Thyroid gland (tissue), 4 donors: ENCODE measurements around the gene CXCR6. TPM values are rescaled to one million over a fixed set of nuclear protein-coding genes. Genes with fewer than 3 reads are reported as not detected.
A peak's percentile ranks its signal among the peaks of the same experiment; 100 is the strongest.

ENCODE experiments used
- DNase-seq, 2 donors: peaks; one replicate each; pipeline ENCODE4 v3.0.0-alpha.2; 2019
- H3K27ac ChIP-seq, 3 donors: fragments of 200-600 bp; sonication (generic); 1 replicate in 2 of 3; 2 replicates in 1 of 3; pipeline ENCODE4 v1.5.1; 2016 to 2019; ENCODE audit warnings: mild to moderate bottlenecking in 1 of 3, moderate library complexity in 1 of 3
- H3K27me3 ChIP-seq: fragments of 200-600 bp; sonication (generic); one replicate; pipeline ENCODE4 v1.5.1; 2019
- H3K36me3 ChIP-seq, 2 donors: fragments of 200-600 bp; sonication (generic); one replicate each; pipeline ENCODE4 v1.5.1; 2016 to 2019
- H3K4me1 ChIP-seq, 2 donors: fragments of 200-600 bp; sonication (generic); one replicate each; pipeline ENCODE4 v1.5.1; 2017 to 2019
- H3K4me3 ChIP-seq, 3 donors: fragments of 200-600 bp; sonication (generic); replicated peaks in 1 of 3; 1 replicate in 2 of 3; 2 replicates in 1 of 3; pipeline ENCODE4 v1.5.1; 2016; ENCODE audit warnings: mild to moderate bottlenecking in 1 of 3
- H3K9me3 ChIP-seq: fragments of 200-600 bp; sonication (generic); one replicate; pipeline ENCODE4 v1.5.1; 2017
- CTCF ChIP-seq, 6 experiments: fragments of 200-600 bp in 3 of 6; fragments of 450-650 bp in 3 of 6; sonication (generic) in 3 of 6; IDR thresholded peaks; one replicate each; pipeline ENCODE4 v1.5.1; 2016 to 2019; ENCODE audit warnings: antibody characterized with exemption in 6 of 6, mild to moderate bottlenecking in 2 of 6, inconsistent platforms in 1 of 6, moderate library complexity in 1 of 6
- POLR2A ChIP-seq, 2 donors: fragments of 450-650 bp; IDR thresholded peaks; one replicate each; pipeline ENCODE4 v1.6.1; 2017; ENCODE audit warnings: antibody characterized with exemption in 2 of 2, mild to moderate bottlenecking in 2 of 2, moderate library complexity in 1 of 2
- WGBS, 2 donors: methylation state at CpG; one replicate each; pipeline ENCODE4 v1.1.5; 2017; 5-methylcytosine and 5-hydroxymethylcytosine counted together
- intact Hi-C: fragments of 100-400 bp; cut with DNase I; formaldehyde crosslinking; loops from one replicate; pipeline ENCODE4 v1.15.1; 2023
- total RNA-seq, 4 donors: library from RNA; depleted of rRNA; stranded (reverse); fragments of >200 nt; gene quantifications; one replicate each; pipeline ENCODE4 v1.2.3, GENCODE V29; 2016

Gene CXCR6
- total RNA-seq, 4 donors from 2014 or later = 2.1 to 4.4 (median 3.4) TPM

- H3K36me3 ChIP-seq = peaks cover 62 to 83% of the 10 kb centered on the region in 2 donors
- WGBS, 2 donors = 60 to 77% methylated on average over 4 of the region's 4 CpGs
- no peak for TF ChIP-seq CTCF (IDR thresholded peaks at IDR 0.05)
- no peak for TF ChIP-seq POLR2A (IDR thresholded peaks at IDR 0.05)
Measured at GRCh38 chr3:45965653-45966052, 22.4 kb downstream of the CXCR6 start.

GRCh38 chr3:45966371-45966791 lies 23.1 kb downstream of the CXCR6 start:
- intact Hi-C loops = no loop called here
- WGBS, 2 donors = 47 to 57% methylated on average over 14 to 17 of the region's 17 CpGs
- H3K4me1 ChIP-seq = peaks cover 30% of the 10 kb centered on the region in 2 donors
- no peaks in the 10 kb centered on the region for H3K9me3 ChIP-seq
- DNase-seq = peak; percentile 40 to 77
- TF ChIP-seq CTCF (IDR thresholded peaks at IDR 0.05) (no peak), POLR2A (IDR thresholded peaks at IDR 0.05) (no peak)
- H3K27ac ChIP-seq = peak overlapping the region in 2 of 3 donors; percentile 70 to 75
- peaks cover 54 to 76% of the 10 kb centered on the region in 2 donors for H3K36me3 ChIP-seq
- no peaks in the 10 kb centered on the region for H3K27me3 ChIP-seq
- no peak overlapping the region for H3K4me3 ChIP-seq

More at GRCh38 chr3:45965653-45966052, 22.4 kb downstream of the CXCR6 start:
- peaks cover 28 to 30% of the 10 kb centered on the region in 2 donors for H3K4me1 ChIP-seq
- DNase-seq = no peak
- no peaks in the 10 kb centered on the region for H3K9me3 ChIP-seq
- H3K27me3 ChIP-seq = no peaks in the 10 kb centered on the region
- intact Hi-C loops = no loop called here
- H3K4me3 ChIP-seq = no peak overlapping the region
- no peak overlapping the region for H3K27ac ChIP-seq

GRCh38 chr3:45966950-45967640 lies 23.8 kb downstream of the CXCR6 start:
- Histone ChIP-seq H3K9me3 (no peaks in the 10 kb centered on the region), H3K27me3 (no peaks in the 10 kb centered on the region), H3K4me3 (no peak overlapping the region), H3K36me3 (peaks cover 48 to 68% of the 10 kb centered on the region in 2 donors), H3K4me1 (peaks cover 33 to 37% of the 10 kb centered on the region in 2 donors), H3K27ac (peak overlapping the region; percentile 20 to 75 (median 70))
- peak; percentile 64 to 66 for DNase-seq
- intact Hi-C loops = no loop called here
- no peak for TF ChIP-seq POLR2A (IDR thresholded peaks at IDR 0.05)
- no peak for TF ChIP-seq CTCF (IDR thresholded peaks at IDR 0.05)
- WGBS, 2 donors = 51 to 75% methylated on average over 12 to 16 of the region's 16 CpGs

GRCh38 chr3:45967724-45968123 lies 24.5 kb downstream of the CXCR6 start:
- DNase-seq = peak; percentile 64 to 81

More at GRCh38 chr3:45967724-45968123, 24.5 kb downstream of the CXCR6 start:
- WGBS, 2 donors = 54 to 57% methylated on average over 8 of the region's 8 CpGs
- Histone ChIP-seq H3K27me3 (no peaks in the 10 kb centered on the region), H3K36me3 (peaks cover 42 to 62% of the 10 kb centered on the region in 2 donors), H3K9me3 (no peaks in the 10 kb centered on the region), H3K27ac (peak overlapping the region; percentile 20 to 75 (median 70)), H3K4me3 (no peak overlapping the region), H3K4me1 (peaks cover 37 to 42% of the 10 kb centered on the region in 2 donors)
- intact Hi-C loops = no loop called here
- no peak for TF ChIP-seq POLR2A (IDR thresholded peaks at IDR 0.05)
- no peak for TF ChIP-seq CTCF (IDR thresholded peaks at IDR 0.05)
